Measurements from ENCODE around the gene SPIRE2.

GRCh38 chr16:89904606-89905510 is 76.6 kb downstream of the SPIRE2 start:
- TF ChIP-seq POLR2A (IDR thresholded peaks at IDR 0.05; ENCODE audit: low read depth, low read length) = no peak
- no peak for TF ChIP-seq CTCF (conservative IDR thresholded peaks at IDR 0.05; ENCODE audit: low read depth, low read length)
- no peak for TF ChIP-seq RAD21 (IDR thresholded peaks at IDR 0.05; ENCODE audit: low read length)
- no peak for TF ChIP-seq MAZ (IDR thresholded peaks at IDR 0.05; ENCODE audit: borderline replicate concordance, low read depth, low read length)
- no peak for TF ChIP-seq RFX5 (IDR thresholded peaks at IDR 0.05; ENCODE audit: low read depth, low read length)
- no peak for TF ChIP-seq BHLHE40 (IDR thresholded peaks at IDR 0.05; ENCODE audit: low read depth, low read length)
- no peak for TF ChIP-seq SMC3 (IDR thresholded peaks at IDR 0.05; ENCODE audit: low read depth, low read length)
- TF ChIP-seq CEBPB (IDR thresholded peaks at IDR 0.05; ENCODE audit: low read depth, low read length) = no peak
- TF ChIP-seq USF2 (IDR thresholded peaks at IDR 0.05; ENCODE audit: low read depth, low read length) = no peak
- no peak for TF ChIP-seq MAFK (IDR thresholded peaks at IDR 0.05; ENCODE audit: low read depth, low read length)
- TF ChIP-seq MXI1 (IDR thresholded peaks at IDR 0.05; ENCODE audit: borderline replicate concordance, low read depth, low read length) = no peak

Data from IMR-90 (cell line).